T-helper 2 cell treated with Interferon-gamma antibody and Interleukin-4, amounts not matched to agents 5 μg/mL and 100 μg/mL, for 36 hours (primary cell): ENCODE results near the gene CYLD.

Source experiments
- DNase-seq: peaks from one replicate; pipeline ENCODE4 v3.0.0; 2021; ENCODE audit warnings: low spot score
- H3K27ac Mint-ChIP-seq: one replicate; pipeline ENCODE4 v1.8.0; 2021; ENCODE audit warnings: mild to moderate bottlenecking, mixed read lengths
- H3K27me3 Mint-ChIP-seq: one replicate; pipeline ENCODE4 v1.8.0; 2021; ENCODE audit warnings: low read depth, mixed read lengths
- H3K36me3 Mint-ChIP-seq: one replicate; pipeline ENCODE4 v1.8.0; 2021; ENCODE audit warnings: low read depth, mixed read lengths
- H3K4me1 Mint-ChIP-seq: one replicate; pipeline ENCODE4 v1.8.0; 2021; ENCODE audit warnings: low read depth, mixed read lengths
- H3K4me3 Mint-ChIP-seq: one replicate; pipeline ENCODE4 v1.8.0; 2022; ENCODE audit warnings: mild to moderate bottlenecking, moderate library complexity, mixed read lengths
- H3K9me3 Mint-ChIP-seq: one replicate; pipeline ENCODE4 v1.8.0; 2021; ENCODE audit warnings: mixed read lengths

Gene CYLD

GRCh38 chr16:50739031-50739430, 2.9 kb upstream of the CYLD start:
- Mint-ChIP-seq H3K9me3 (no peaks in the 10 kb centered on the region), H3K4me1 (peaks cover 37% of the 10 kb centered on the region), H3K27ac (no peak overlapping the region), H3K27me3 (no peaks in the 10 kb centered on the region), H3K36me3 (peaks cover 26% of the 10 kb centered on the region), H3K4me3 (no peak overlapping the region)
- no peak for DNase-seq

GRCh38 chr16:50740736-50741135, 1.1 kb upstream of the CYLD start:
- Mint-ChIP-seq H3K4me3 (peak overlapping the region; percentile 90), H3K27ac (peak overlapping the region; percentile 98), H3K4me1 (peaks cover 42% of the 10 kb centered on the region), H3K27me3 (no peaks in the 10 kb centered on the region), H3K36me3 (peaks cover 36% of the 10 kb centered on the region), H3K9me3 (no peaks in the 10 kb centered on the region)
- DNase-seq: no peak

GRCh38 chr16:50741225-50741780, 583 bp upstream of the CYLD start:
- Mint-ChIP-seq H3K36me3 (peaks cover 39% of the 10 kb centered on the region), H3K27me3 (no peaks in the 10 kb centered on the region), H3K9me3 (no peaks in the 10 kb centered on the region), H3K4me1 (peaks cover 40% of the 10 kb centered on the region), H3K4me3 (peak overlapping the region; percentile 90), H3K27ac (peak overlapping the region; percentile 98)
- no peak for DNase-seq

- Mint-ChIP-seq H3K4me1 (peaks cover 42% of the 10 kb centered on the region), H3K27ac (peak overlapping the region; percentile 94), H3K27me3 (no peaks in the 10 kb centered on the region), H3K36me3 (peaks cover 45% of the 10 kb centered on the region), H3K4me3 (peak overlapping the region; percentile 95), H3K9me3 (no peaks in the 10 kb centered on the region)
- peak; percentile 44 for DNase-seq
Observed at GRCh38 chr16:50742576-50743200, 802 bp downstream of the CYLD start.

- DNase-seq: no peak
- Mint-ChIP-seq H3K4me3 (peak overlapping the region; percentile 95), H3K9me3 (no peaks in the 10 kb centered on the region), H3K27me3 (no peaks in the 10 kb centered on the region), H3K27ac (peak overlapping the region; percentile 94), H3K36me3 (peaks cover 48% of the 10 kb centered on the region), H3K4me1 (peaks cover 46% of the 10 kb centered on the region)
Observed at GRCh38 chr16:50743581-50744225, 1.8 kb downstream of the CYLD start.

GRCh38 chr16:50744881-50745280, 3.0 kb downstream of the CYLD start:
- Mint-ChIP-seq H3K4me3 (peak overlapping the region; percentile 95), H3K27me3 (no peaks in the 10 kb centered on the region), H3K9me3 (no peaks in the 10 kb centered on the region), H3K4me1 (peaks cover 47% of the 10 kb centered on the region), H3K27ac (peak overlapping the region; percentile 94), H3K36me3 (peaks cover 51% of the 10 kb centered on the region)
- no peak for DNase-seq

GRCh38 chr16:50745940-50746339, 4.1 kb downstream of the CYLD start:
- peaks cover 48% of the 10 kb centered on the region for H3K4me1 Mint-ChIP-seq
- peaks cover 60% of the 10 kb centered on the region for H3K36me3 Mint-ChIP-seq
- no peaks in the 10 kb centered on the region for H3K9me3 Mint-ChIP-seq
- H3K4me3 Mint-ChIP-seq: peak overlapping the region; percentile 95
- no peak for DNase-seq
- H3K27me3 Mint-ChIP-seq: no peaks in the 10 kb centered on the region
- H3K27ac Mint-ChIP-seq: peak overlapping the region; percentile 94

- Mint-ChIP-seq H3K4me3 (peak overlapping the region; percentile 89), H3K27me3 (no peaks in the 10 kb centered on the region), H3K9me3 (no peaks in the 10 kb centered on the region), H3K36me3 (peaks cover 69% of the 10 kb centered on the region), H3K4me1 (peaks cover 48% of the 10 kb centered on the region), H3K27ac (peak overlapping the region; percentile 94)
- peak; percentile 55 for DNase-seq
Observed at GRCh38 chr16:50747207-50747956, 5.5 kb downstream of the CYLD start.

GRCh38 chr16:50751528-50751927, 9.6 kb downstream of the CYLD start:
- H3K9me3 Mint-ChIP-seq: no peaks in the 10 kb centered on the region
- H3K4me3 Mint-ChIP-seq: peak overlapping the region; percentile 64
- no peaks in the 10 kb centered on the region for H3K27me3 Mint-ChIP-seq
- no peak for DNase-seq
- peaks cover 69% of the 10 kb centered on the region for H3K36me3 Mint-ChIP-seq
- H3K4me1 Mint-ChIP-seq: peaks cover 50% of the 10 kb centered on the region
- H3K27ac Mint-ChIP-seq: no peak overlapping the region

GRCh38 chr16:50752471-50753235, 10.8 kb downstream of the CYLD start:
- H3K9me3 Mint-ChIP-seq: no peaks in the 10 kb centered on the region
- peak overlapping the region; percentile 19 for H3K27ac Mint-ChIP-seq
- peaks cover 66% of the 10 kb centered on the region for H3K36me3 Mint-ChIP-seq
- H3K27me3 Mint-ChIP-seq: no peaks in the 10 kb centered on the region
- H3K4me3 Mint-ChIP-seq: peak overlapping the region; percentile 44
- no peak for DNase-seq
- peaks cover 48% of the 10 kb centered on the region for H3K4me1 Mint-ChIP-seq

GRCh38 chr16:50756473-50756872, 14.6 kb downstream of the CYLD start:
- Mint-ChIP-seq H3K4me3 (peak overlapping the region; percentile 10), H3K27ac (no peak overlapping the region), H3K9me3 (no peaks in the 10 kb centered on the region), H3K27me3 (no peaks in the 10 kb centered on the region), H3K4me1 (peaks cover 50% of the 10 kb centered on the region), H3K36me3 (peaks cover 70% of the 10 kb centered on the region)
- no peak for DNase-seq

GRCh38 chr16:50761267-50761666, 19.4 kb downstream of the CYLD start:
- H3K36me3 Mint-ChIP-seq: peaks cover 76% of the 10 kb centered on the region
- H3K27me3 Mint-ChIP-seq: no peaks in the 10 kb centered on the region
- H3K4me1 Mint-ChIP-seq: peaks cover 64% of the 10 kb centered on the region
- no peak overlapping the region for H3K4me3 Mint-ChIP-seq
- H3K27ac Mint-ChIP-seq: no peak overlapping the region
- H3K9me3 Mint-ChIP-seq: peaks cover 11% of the 10 kb centered on the region
- DNase-seq: no peak

- Mint-ChIP-seq H3K27ac (no peak overlapping the region), H3K27me3 (no peaks in the 10 kb centered on the region), H3K9me3 (peaks cover 18% of the 10 kb centered on the region), H3K4me1 (peaks cover 67% of the 10 kb centered on the region), H3K36me3 (peaks cover 80% of the 10 kb centered on the region), H3K4me3 (no peak overlapping the region)
- DNase-seq: no peak
Observed at GRCh38 chr16:50762241-50762640, 20.4 kb downstream of the CYLD start.
